Umbilical cord (tissue), 2 donors: ENCODE data around the gene VAPA. TPM values are rescaled to one million over a fixed set of nuclear protein-coding genes. Genes with fewer than 3 reads are reported as not detected.
A peak's percentile ranks its signal among the peaks of the same experiment; 100 is the strongest.

Experiments
- DNase-seq: peaks from one replicate; pipeline ENCODE4 v3.0.0-alpha.2; 2015; ENCODE audit warnings: low spot score
- total RNA-seq: library from RNA; depleted of rRNA; stranded (reverse); fragments of >200 nt; gene quantifications from one replicate; pipeline ENCODE4 v1.2.3, GENCODE V29; 2014; ENCODE audit warnings: low replicate concordance; ENCODE audit not compliant: insufficient read depth

The VAPA gene
- total RNA-seq, 1 donor from 2014 or later: 168 TPM

DNA sequence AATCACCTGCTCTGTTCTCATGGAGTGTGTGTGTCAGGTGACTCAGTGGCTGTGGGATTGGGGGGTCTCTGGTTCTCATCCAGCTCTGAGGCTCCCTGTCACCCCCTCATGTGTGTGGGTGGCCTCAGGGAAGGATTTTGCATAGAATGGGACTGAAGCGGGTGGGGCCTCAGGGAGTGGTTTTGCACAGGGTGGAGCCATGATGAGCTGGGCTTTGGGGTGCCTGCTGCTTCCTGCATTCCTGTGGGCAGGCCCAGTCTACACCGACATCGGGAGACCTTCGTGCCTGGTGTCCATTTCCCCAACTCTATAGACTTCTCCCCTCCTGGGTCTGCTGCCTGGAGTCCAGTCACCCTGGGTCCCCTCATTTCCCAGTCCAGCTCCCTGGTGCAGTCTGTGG, 59.7 kb downstream of the VAPA start:
- no peak for DNase-seq

DNA sequence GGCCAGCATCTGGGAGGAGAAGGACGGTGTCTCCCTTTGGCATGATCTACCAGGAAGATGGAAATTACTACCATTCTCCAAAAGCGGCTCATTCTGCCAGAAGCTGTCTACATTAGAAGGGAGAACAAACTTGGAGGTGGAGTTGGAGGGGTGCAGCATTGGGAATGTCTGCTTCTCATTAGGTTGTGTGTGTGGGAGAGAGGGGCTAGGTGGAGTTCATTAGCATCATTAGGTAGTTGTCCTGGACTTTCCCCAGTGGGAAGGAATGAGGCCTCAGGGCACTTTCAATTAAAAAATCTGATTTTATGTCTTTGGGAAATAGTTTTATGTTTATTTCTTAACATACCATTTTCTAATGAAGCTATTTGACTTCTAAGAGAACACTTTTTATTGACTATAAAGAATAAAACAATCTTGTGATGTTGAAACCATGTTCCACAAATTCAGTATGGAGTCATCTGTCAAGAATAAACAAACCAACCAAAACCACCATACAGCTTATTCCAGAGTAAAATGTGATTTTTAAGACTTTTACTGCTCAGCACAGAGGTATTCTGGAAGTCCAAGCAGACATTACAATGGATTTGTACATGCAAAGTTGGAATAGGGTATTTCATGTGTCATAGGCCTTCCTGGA, 60.6 kb downstream of the VAPA start:
- no peak for DNase-seq

DNA sequence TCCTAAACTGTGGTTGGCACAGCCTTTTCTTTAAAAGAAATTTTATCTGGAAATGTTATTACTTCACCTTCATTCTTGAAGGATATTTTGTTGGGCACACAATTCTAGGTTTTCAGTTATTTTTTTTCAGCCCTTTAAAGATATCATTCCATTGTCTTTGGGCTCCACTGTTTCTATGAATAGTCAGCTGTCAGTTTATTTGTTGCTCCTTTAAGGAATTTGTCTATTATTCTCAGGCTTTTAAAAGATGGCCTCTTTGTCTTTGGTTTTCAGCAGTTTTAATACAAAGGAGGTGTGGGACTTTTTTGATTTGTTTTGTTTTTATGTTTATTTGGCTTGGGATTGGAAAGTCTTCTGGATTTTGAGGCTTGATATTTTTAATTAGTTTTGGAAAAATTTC, 61.8 kb downstream of the VAPA start:
- DNase-seq: no peak

DNA sequence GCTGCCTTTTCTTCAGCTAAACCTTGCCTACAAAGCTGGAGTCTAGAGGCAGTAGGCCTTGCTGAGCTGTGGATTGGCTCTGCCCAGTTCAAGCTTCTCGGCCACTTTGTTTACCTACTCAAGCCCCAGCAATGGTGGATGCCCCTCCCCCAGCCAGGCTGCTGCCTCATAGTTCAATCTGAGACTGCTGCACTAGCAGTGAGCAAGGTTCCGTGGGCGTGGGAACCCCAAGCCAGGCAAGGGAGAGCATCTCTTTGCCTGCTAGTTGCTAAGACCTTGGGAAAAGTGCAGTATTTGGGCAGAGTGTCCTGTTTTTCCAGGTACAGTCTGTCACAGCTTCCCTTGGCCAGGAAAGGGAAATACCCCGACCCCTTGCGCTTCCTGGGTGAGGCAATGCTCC, 68.9 kb downstream of the VAPA start:
- DNase-seq: no peak

DNA sequence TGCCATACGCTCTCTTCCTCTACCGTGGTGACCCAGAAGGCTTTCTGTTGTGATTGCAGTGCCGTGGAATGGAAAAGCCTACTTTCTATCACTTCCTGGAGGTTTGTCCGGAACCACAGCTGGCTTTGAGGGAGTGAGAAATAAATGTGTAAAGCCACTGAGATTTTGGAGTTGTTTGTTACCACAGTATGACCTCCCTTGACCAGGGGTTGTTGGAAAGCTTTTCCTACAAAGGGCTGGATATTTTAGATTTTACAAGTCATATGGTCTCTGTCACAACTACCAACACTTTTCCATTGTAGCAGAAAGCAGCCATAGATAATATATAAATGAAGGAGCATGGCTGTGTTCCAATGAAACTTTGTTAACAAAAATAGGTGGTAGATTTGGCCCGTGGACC, 70.3 kb downstream of the VAPA start:
- DNase-seq: no peak

DNA sequence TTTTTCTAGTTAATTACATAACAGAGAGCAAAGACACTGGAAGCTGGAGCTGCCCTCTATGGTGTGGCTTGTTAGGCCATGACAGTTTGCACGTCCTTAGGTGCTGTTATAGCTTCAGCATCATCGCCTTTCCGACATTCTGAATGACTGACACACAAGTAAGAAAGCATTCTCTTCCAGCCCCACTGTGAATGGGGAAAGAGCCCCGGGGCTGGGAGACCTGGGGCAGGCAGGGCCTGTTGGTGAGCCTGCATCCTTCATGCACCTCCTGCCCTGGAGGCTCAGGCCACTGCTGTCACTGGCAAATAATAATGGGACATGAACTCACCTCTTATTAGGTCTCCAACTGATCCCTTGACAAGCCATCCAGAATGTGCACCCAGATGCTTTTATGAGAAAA, 71.8 kb downstream of the VAPA start:
- DNase-seq: no peak

DNA sequence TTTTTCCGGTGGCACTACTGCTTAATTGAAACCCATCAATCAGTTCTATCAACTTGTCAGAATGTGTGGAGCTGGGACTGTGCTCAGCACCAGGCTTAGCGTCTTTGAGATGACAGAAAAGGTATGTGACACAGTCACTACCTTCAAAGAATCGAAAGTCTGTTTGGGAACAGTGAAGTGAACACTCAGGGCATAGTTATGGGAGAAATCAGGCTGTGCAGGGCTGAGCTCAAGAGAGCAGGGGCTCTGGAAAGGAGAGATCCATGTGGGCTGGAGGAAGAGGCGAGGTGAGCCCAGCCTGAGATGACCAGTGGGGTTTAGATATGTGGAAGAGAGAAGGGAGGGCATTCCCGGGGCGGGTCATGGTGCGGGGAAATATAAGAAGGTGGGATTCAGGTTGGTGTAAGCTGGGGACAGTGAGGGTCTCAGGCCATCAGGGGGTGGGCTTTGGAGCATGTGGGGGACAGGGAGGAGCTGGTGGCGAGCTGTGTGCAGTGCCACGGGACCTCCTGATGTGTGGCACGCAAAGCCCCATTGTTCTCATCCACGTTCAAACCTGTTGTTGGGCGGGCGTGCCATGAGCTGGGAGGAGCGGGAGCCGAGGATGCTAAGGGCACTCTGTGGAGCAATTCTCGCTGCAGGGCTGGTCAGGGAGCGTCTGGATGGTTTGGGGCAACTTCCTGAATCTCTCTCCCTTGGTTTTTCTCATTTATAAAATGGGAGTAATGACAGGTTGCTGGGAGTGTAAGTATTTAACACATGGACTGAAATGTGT, 72.5 kb downstream of the VAPA start:
- DNase-seq: no peak

DNA sequence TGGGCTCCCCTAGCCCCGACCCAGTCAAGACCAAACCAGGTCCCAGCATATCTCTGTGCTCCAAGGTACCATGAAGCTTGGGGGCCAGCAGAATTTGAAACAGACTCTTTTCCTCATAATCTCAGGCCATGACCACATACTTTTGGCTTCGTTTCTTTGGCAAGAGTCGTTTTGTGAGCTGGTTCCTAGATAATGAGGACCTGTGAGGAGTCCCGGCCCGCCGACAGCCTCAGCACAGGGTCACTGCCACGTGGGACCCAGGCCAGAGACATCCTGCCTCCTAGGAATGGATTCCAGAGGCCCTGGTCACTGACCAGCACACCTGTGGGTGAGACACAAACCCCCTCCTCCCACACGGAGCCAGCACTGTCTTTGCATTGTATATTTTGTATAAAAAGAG, 73.5 kb downstream of the VAPA start:
- no peak for DNase-seq

DNA sequence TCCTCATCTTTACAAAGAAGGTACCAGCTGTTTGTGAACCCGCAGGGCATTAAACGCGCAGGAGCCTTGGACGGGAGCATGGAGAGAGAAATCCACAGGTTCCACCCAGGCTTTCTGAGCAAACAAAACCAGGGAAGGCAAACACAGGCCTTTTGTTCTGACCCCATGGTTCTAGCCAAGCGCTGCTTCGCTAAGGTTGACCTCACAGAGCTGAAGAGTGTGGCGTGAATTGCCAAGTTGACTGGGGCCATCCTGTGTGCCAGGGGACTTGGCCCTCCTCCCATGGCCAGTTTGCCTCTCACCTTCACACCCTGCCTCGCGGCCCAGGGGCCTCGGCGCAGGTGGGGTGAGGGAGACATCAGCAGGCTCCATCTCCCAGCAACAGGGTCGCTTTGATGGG, 74.1 kb downstream of the VAPA start:
- no peak for DNase-seq

DNA sequence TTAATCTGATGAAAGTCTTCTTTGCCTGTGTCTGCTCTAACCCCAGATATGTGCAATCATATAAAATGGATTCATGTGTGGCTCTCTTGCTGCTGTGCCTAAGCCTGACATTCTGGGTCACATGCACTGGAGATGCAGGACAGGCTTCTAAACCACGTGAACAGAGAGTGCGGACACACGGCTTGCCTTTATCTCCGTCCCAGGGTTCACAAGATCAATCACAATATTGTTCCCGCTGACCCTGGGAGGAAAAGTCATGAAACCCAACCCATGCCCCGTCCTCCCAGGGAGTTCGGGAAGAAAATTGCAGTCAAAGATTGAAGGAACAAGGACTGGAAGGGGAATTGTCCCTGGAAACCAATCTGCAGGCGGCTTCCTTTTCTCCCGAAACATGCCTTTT, 74.8 kb downstream of the VAPA start:
- DNase-seq: no peak

DNA sequence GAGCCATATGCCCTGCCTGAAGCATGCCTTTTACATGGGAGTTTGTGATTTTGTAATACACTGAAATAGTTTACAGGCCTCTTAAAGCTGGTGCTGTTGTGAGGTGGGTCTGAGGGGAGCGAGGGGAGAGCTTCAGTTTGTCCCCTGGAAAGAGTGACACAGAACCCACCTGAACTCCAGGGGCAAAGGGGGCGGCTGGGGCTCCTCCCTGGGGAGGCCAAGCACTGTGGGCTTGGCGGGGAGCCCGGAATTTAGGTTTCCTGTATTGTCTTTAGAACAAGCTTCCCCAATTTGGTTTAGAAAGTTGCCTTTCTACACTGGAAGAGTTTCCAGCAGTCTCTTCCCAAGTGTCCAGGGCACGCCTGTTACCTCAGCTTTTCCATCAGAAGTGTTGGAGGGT, 75.7 kb downstream of the VAPA start:
- DNase-seq: no peak

DNA sequence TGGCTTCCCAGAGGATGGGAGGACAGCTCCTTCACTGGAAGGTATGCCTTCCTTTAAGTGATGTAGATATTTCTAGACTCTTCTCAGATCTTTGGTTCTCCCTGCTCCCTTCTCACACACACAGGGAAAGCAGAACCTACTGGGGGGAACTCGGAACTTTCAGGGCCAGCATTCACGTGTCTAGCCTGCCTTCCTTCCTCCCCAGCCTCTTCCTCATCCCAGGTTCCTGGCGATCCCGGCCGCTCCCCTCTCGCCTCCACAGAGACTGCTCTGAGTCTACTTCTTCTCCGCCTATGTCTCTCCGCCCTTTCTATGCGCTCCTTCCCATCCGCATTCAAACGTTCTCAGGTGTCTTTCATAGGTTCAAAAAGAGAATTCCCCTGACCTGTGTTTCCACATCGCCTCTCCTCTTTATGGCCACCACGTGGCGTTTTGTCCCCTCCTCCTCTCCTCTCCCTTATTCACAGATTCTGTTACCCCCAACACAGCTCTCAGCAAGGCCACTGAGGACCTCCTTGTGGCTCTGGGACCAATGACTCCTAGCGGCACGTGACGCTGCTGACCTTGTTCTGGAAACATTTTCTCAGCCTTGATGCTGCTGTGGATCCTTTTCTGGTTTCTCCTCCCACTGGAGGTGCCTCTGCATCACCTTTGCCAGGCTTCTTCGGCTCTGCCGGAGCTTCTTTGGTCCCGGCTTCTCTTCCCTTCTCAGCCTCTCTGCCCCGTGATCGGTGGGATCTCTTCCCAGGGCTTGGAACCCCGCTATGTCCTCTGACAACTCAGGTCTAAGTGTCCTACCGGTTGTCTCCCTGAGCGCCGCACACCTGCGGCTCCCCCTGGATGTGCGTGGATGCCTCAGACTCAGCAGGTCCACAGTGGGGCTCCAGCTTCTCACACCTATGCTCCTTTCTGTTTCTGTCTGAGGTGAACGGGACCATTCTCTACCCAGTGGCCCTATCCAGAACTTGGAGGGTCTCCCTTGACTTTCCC, 77.5 kb downstream of the VAPA start:
- no peak for DNase-seq

DNA sequence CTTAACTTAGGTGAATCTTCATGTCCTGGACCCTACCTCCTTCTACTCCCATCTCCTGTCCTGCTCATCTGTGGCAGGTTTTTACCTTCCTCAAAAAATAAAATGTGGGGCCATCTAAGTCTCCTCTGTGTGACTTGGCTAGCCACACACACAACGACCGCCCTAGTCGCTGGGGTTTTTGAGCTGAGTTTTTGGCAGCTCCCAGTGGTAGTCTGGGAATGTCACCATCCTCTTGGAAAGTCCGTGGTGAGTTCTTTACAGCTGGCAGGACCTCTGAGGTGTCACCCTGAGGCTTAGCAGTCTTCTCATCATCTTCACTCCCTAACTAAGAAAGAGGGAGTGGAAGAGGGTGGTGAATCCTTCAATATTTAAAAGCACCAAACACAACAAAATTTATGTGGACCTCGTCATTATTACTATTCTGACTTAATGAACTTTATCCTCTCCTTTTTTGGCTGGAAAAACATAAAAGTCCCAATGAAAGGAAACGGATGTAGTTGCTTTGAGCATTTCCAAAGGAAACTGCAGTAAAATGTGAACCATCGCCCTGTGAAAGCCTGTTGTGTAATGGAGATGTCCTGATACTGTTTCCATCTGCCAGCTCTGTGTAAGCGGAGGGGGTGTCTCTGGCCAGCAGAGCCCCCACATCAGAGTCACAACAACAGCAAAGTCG, 78.6 kb downstream of the VAPA start:
- peak; percentile 91 for DNase-seq

DNA sequence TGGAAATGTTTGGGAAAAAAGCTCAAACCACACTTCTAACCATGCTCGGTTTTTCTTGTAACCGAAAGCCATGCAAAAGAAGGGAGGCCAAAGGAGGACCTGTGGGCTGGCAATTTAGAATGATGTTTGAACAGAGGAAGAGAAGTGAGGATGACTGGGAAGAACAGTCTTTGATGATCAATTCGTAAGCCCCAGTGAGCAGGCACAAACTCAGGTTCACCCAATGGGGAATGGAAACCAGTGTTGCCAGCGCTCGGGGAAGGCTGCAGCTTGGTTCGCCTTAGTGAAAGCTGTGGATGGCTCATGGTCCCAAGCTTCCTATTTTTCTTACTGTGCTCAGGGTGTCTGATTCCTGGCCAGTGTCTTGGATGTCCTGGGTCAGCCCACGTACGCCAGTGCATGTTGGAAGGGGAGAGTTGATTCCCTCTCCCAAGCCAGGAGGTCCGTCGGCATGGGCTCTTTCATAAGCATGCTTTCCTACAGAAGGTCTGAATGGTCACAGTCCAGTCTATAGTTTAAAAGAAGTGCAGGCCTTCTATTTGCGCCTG, 79.2 kb downstream of the VAPA start:
- DNase-seq: no peak

DNA sequence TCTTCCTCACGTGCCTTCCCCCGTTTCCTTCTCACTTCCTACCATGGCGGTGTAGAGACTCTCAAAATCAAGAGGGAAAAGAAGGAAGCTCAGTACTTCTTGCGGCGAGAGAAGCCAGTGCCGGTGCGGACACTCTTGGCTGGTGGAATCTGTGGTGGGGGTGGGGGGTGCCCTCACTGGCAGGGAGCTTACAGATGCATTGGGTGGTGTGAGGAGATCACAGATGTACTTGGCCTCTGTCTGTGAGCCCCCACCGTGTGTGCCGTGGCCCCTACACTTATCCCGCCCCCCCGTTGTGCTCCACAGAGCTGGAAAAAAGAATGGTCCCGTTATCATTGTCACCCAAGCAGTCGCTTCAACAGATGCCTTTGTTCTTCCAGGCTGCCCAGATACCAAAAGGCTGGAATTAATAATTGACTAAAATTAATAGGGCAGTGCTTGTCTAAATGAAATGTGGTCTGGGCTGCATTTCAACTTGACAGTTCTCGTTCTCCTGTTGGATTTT, 79.8 kb downstream of the VAPA start:
- DNase-seq: no peak

DNA sequence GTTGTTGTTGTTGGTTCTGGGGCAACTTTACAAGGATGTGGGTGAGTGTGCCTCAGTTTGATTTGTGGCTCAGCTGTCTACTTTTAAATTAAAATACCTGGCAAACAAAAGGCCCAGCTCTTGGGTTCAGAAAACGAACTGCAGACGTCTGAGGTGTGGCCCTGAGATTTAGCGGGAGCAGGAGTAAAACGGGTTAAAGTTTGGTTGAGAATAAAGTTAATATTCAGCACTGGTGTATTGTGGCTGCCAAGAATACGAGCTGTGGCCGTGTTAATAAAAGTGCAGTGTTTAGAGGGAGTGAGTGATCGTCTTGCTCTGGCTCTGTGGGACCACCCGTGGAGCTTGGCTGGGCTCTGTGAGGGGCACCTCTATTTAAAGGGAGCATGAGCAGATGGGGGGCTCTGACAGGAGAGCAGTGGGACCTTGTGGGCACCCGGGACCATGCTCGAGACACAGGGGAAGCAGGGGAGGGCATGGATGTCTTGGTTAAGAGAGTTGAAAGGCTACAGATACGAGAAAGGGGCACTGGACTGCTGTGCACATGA, 80.3 kb downstream of the VAPA start:
- DNase-seq: no peak

DNA sequence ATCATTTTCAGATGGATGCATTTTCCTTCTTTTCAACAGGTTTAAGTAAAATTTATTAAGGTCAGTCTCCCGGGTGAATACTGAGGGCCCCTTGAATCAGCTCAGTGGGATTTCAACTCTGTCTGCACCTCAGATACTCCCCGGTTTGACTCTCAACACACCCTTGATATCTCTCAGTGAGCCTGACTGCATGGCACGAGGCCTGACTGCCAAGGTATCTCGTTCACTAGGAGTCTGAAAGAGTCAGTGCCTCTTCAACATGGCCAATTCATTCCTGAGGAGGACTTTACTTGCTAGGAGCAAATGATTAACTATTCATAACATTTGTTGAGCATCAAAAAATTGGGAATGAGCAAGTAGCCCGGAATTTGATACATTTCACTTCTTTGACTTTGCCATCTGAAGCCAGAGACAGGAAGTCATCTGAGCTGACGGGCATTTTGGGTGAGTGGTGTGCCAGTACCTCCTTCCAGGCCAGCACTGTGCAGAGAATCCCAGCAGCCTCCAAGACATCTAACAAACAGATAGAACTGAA, 81.0 kb downstream of the VAPA start:
- DNase-seq: peak; percentile 69

DNA sequence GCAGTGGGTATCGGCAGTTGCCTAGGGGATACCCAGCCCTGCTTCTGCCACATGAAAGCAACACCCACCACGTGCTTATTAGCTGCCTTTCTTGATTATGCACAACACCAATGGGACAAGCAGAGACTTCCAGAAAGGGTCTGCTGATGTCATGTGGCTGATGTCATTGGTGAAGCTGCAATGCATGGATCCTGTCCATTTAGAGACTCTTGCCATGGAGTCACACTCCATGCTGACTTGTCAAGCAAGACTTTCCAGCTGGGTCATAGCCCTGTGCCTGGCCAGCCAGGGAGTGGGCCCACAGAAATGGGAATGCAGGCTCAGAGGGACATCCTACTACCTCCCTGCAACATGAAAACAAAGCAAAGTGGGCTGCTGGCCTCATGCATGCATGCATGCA, 81.8 kb downstream of the VAPA start:
- DNase-seq: no peak

DNA sequence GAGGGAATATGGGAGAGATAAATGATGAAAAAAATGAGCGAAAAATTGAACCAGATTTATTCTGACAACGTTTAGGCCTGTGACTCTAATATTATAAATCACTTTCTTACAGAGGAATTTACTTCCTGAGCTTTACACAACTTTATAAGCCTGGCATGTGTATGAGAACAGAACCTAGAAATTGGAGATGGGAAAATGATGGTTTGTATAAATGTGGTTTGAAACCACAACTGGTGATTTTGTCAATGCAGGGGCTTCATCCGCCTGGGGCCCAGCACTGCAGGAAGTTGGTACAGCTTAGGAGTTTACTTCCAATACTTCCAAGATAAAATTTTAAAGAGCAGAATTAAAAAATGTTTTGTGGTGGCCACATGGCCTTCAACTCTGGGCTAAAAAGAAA, 82.3 kb downstream of the VAPA start:
- DNase-seq: no peak

DNA sequence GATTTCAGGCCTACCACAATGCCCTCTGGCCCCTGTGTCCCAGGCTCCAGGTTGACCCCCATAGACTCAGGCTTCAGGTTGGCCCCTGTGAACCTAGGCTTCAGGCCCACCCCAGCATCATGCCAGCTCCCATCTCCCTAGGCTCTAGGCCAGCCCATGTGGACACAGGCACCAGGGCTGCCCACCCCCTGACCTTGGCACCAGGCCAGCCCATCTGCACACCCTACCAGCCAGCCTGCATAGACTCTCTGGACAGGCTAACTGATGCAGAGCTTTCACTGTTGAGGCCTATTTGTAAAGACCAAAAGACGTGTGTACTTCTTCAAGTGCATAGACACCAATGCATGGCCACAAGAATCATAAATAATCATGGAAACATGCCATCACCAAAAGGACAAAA, 83.9 kb downstream of the VAPA start:
- DNase-seq: no peak

DNA sequence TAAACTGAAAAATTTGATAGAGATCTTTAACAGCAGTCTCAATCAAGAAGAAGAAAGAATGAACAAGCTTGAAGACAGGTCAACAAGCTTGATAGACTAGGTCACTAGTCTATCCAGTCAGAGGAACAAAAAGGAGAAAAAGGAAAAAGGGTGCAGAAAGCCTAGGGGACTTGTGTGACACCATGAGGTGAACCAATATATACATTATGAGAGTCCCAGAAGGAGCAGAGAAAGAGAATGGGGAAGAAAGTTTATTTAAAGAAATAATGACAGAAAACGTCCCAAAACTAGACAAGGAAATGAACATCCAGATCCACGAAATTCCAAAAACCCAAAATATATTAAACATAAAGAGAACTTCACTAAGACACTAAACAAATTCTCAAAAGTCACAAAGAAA, 84.5 kb downstream of the VAPA start:
- no peak for DNase-seq
